Measurements from ENCODE around the gene GRM8.

Gene GRM8

GRCh38 chr7:127146746-127147536 lies 105.8 kb downstream of the GRM8 start:
- no peak for DNase-seq

- DNase-seq: no peak
Measured at GRCh38 chr7:127137146-127137545, 115.6 kb downstream of the GRM8 start.

- DNase-seq: no peak
Measured at GRCh38 chr7:127135871-127136485, 116.8 kb downstream of the GRM8 start.

DNA sequence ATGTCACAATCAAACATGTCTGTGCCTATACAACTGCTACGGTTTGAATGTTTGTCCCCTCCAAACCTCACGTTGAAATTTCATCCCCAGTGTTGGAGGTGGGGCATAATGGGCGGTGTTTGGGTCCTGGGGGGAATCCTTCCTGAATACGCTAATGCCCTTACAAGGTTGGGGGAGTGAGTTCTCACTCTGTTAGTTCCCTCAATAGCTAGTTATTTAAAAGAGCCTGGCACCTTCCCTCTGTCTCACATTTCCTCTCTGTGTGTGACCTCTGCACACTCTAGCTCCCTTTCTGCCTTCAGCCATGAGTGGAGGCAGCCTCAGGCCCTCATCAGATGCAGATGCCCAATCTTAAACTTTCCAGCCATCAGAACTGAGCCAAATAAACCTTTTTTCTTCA lies 129.5 kb downstream of the GRM8 start:
- no peak for DNase-seq

- no peak for DNase-seq
Measured at GRCh38 chr7:127119517-127119916, 133.2 kb downstream of the GRM8 start.

GRCh38 chr7:127114742-127115265 lies 137.9 kb downstream of the GRM8 start:
- no peak for DNase-seq

- no peak for DNase-seq
Measured at GRCh38 chr7:127107601-127108007, 145.1 kb downstream of the GRM8 start.

DNA sequence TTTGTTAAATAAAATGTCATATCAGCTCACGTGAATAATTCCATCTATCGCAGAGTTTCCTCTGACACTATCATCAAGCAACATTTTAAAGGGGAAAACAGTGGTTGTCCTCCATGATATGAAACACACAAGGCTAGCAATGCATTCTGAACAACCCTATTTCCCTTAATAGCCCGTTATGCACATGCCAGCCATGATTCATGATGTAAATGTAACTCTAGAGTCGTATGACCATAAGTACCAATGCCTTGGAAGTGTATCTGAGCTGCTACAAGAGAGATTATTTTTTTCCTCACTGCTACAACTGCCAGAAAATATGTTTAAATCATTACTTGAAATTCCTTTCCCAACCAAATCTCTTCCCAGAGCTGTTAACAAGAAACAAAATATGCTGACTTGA lies 159.4 kb downstream of the GRM8 start:
- DNase-seq: no peak

DNA sequence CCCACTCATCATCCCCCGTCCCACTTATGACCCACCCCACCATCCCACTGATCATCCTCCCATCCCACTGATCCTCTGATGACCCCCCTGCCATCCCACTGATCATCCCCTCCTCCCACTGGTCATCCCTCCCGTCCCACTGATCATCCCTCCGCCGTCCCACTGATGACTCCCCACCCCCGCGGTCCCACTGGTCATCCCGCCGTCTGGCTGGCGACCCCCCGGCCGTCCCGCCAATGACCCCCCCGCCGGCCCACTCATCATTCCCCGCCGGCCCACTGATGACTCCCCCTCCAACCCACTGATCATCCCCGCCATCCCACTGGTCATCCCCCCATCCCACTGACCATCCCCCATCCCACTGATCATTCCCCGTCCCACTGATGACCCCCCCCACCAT lies 161.1 kb downstream of the GRM8 start:
- no peak for DNase-seq

- DNase-seq: no peak
Measured at GRCh38 chr7:127089146-127089545, 163.6 kb downstream of the GRM8 start.

DNA sequence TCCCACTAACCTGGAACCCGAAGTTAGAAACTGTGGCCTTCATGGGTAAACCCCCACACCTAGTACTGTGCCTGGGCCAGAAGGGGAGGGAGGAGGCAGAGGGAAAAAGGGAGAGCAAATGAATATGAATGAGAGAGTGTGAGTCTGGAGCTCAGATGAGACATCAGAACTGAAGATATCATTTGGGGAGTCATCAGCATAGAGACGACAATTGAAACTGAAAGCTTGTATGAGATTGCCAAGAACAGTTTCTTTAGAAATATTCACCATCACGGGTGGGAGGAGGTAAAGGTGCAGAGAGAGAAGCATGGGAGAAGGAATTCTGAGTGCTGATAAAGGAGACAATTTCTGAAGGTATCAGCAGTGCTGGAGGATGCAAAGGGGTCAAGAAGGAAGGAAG lies 171.2 kb downstream of the GRM8 start:
- no peak for DNase-seq

DNA sequence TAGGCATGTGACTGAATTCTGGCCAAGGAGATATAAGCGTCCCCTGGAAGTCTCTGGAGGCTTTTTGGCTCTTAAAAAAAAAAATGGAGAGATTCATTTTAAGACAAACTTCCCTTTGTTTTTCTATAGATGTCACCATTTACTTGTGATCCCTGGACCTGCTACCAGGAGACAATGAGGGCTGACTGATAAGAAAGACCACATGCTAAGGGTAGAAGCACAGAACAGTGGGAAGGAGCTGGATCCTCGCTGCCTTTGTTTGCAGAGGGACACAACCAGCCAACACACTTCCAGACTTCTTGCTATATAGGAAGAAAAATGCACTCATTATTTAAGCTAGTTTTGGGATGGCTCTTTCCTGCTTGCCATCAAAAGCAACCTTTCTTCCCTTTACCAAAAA lies 172.2 kb downstream of the GRM8 start:
- DNase-seq: no peak

DNA sequence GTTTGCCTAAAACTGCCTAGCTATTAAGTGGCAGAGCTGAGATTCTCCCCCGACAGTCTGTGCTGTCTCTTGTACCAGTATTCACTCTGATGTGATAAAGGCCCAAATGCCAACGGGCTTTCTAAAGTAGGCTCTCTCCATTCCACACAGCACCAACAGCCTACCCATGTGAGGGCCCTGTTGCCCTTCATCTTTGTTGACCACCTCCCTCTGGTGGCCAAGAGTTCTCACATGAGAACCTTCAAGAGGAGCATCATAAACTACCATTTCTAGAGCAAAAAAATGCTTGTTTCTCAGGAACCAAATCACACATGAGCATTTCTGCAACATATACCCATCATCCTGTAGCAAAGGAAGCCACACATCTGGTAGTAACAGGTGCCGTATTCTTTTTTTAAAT lies 185.8 kb downstream of the GRM8 start:
- DNase-seq: no peak

GRCh38 chr7:127059475-127059874 lies 193.3 kb downstream of the GRM8 start:
- no peak for DNase-seq

- no peak for DNase-seq
Measured at GRCh38 chr7:127057918-127058317, 194.8 kb downstream of the GRM8 start.

DNA sequence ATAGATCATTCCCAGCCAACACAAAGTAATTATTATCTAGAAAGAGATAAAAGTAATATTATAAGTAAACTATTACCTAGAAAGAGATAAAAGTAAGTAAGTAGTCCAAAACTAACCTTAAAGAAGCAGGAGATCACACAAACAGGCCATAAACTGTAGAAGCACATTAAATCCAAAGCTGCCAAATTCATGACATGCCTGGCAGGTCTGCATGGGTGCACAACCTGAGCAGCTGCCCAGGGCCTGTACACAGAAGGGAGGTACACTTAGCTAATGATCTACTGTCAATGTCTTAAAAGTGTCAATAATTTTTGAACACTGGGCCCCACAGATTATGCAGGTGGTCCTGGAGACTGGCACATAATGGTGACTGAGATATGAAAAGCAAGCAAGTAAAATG lies 196.5 kb downstream of the GRM8 start:
- no peak for DNase-seq

DNA sequence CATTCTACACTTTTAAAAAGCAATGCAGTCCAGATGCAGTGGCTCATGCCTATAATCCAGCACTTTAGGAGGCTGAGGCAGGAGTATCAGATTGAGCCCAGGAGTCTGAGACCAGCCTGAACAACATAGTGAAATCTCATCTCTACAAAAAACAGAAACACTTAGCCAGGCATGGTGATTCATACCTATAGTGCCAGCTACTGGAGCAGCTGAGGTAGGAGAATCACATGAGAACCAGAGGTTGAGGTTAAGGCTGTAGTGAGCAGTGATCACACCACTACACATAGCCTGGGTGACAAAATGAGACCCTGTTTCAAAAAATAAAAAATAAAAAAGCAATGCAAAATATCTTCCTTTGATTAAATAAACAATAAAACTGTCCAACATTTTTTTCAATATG lies 205.2 kb downstream of the GRM8 start:
- no peak for DNase-seq

- no peak for DNase-seq
Measured at GRCh38 chr7:127041689-127042452, 210.9 kb downstream of the GRM8 start.

GRCh38 chr7:127040042-127040441 lies 212.7 kb downstream of the GRM8 start:
- no peak for DNase-seq

GRCh38 chr7:127039541-127039940 lies 213.2 kb downstream of the GRM8 start:
- DNase-seq: no peak

GRCh38 chr7:127035203-127035849 lies 217.4 kb downstream of the GRM8 start:
- DNase-seq: no peak

GRCh38 chr7:127034186-127034806 lies 218.4 kb downstream of the GRM8 start:
- no peak for DNase-seq

DNA sequence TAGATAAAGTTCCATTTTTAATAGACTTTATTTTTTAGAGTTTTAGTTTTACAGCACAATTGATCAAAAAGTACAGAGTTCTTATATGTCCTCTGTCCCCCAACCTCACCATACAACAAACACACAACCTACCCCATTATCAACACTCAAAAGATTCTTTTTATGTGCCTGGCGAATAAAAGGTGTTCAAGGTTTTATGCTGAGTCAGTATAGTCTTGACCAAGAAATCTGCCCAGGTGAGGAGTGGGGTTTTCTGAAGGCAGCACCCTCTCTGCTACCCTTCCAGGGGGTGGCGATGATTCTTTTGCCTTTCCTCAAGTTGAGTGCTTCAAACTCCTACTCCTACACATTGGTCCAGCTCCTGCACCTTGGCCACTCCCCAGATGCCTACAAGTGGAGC lies 222.9 kb downstream of the GRM8 start:
- DNase-seq: no peak

Measured in amniotic stem cell (primary cell).